GM12878 (cell line): ENCODE results near the gene GTF2A1. TPM values are rescaled to one million over a fixed set of nuclear protein-coding genes. Genes with fewer than 3 reads are reported as not detected.

Experiments used
- CBX3 ChIP-seq: fragments of 200-600 bp; sonication (generic); IDR thresholded peaks from 2 replicates; pipeline ENCODE4 v1.6.1; 2016; ENCODE audit warnings: low read depth, borderline replicate concordance
- ETV6 ChIP-seq, 2 experiments: fragments of 450-650 bp in 1 of 2; IDR thresholded peaks in 1 of 2; conservative IDR thresholded peaks in 1 of 2; 2 replicates each; pipeline ENCODE4 v1.6.1; 2014; ENCODE audit warnings: antibody characterized with exemption in 1 of 2, borderline replicate concordance in 1 of 2, low read depth in 1 of 2, mild to moderate bottlenecking in 1 of 2, moderate library complexity in 1 of 2
- NR2C1 ChIP-seq: fragments of 450-650 bp; IDR thresholded peaks from 2 replicates; pipeline ENCODE4 v1.6.1; 2017; ENCODE audit warnings: antibody characterized with exemption, mild to moderate bottlenecking, moderate library complexity
- NR2F1 ChIP-seq: fragments of 450-650 bp; conservative IDR thresholded peaks from 2 replicates; pipeline ENCODE4 v1.6.1; 2017; ENCODE audit warnings: mild to moderate bottlenecking
- POLR2A ChIP-seq: IDR thresholded peaks from 2 replicates; pipeline ENCODE4 v1.6.1; 2011; ENCODE audit warnings: low read depth, mild to moderate bottlenecking, low read length
- POU2F2 ChIP-seq: IDR thresholded peaks from 3 replicates; pipeline ENCODE4 v1.6.1; 2011; ENCODE audit warnings: low read depth, mild to moderate bottlenecking, low read length, borderline replicate concordance
- SMAD5 ChIP-seq: IDR thresholded peaks from 2 replicates; pipeline ENCODE4 v1.6.1; 2016; ENCODE audit warnings: antibody characterized with exemption, low read depth
- SMARCA5 ChIP-seq: fragments of 450-650 bp; IDR thresholded peaks from 2 replicates; pipeline ENCODE4 v1.6.1; 2017; ENCODE audit warnings: mild to moderate bottlenecking
- STAT1 ChIP-seq: fragments of 450-650 bp; conservative IDR thresholded peaks from 2 replicates; pipeline ENCODE4 v1.6.1; 2014; ENCODE audit warnings: antibody characterized with exemption, mild to moderate bottlenecking
- TAF1 ChIP-seq: IDR thresholded peaks from 2 replicates; pipeline ENCODE4 v1.6.1; 2011; ENCODE audit warnings: mild to moderate bottlenecking, low read depth, low read length, borderline replicate concordance
- polyA plus RNA-seq, 11 experiments: library from polyadenylated mRNA; depleted of rRNA in 4 of 11; unstranded in 6 of 11; stranded (reverse) in 5 of 11; fragments of >200 nt; fragmentation: Nextera tagmentation in 4 of 11; fragmentation: Illumina TruSeq in 1 of 11; extraction: Ambion mirVana in 4 of 11; extraction: Trizol in 1 of 11; gene quantifications; 1 replicate in 1 of 11; 2 replicates in 10 of 11; pipeline versions ENCODE4 v1.2.1 to v1.2.3, GENCODE V29; 2011 to 2016; ENCODE audit warnings: inconsistent platforms in 2 of 11, missing spikeins in 2 of 11, low read depth in 1 of 11
- total RNA-seq, 4 experiments: library from RNA; depleted of rRNA in 3 of 4; stranded (reverse); fragments of >200 nt in 3 of 4; fragmentation: Illumina TruSeq in 1 of 4; extraction: Trizol in 1 of 4; gene quantifications; 2 replicates each; pipeline versions ENCODE4 v1.2.1 to v1.2.3, GENCODE V29; 2013 to 2021
- TF ChIP-seq, protein P1 (sequence below): fragments of 450-650 bp; IDR thresholded peaks from 2 replicates; pipeline ENCODE4 v1.6.1; 2017; ENCODE audit warnings: mild to moderate bottlenecking, moderate library complexity
- TF ChIP-seq, protein P2 (sequence below): fragments of 450-650 bp; IDR thresholded peaks from 2 replicates; pipeline ENCODE4 v1.6.1; 2016; ENCODE audit warnings: mild to moderate bottlenecking, moderate library complexity, borderline replicate concordance
- TF ChIP-seq, protein P3 (sequence below): fragments of 450-650 bp; IDR thresholded peaks from 2 replicates; pipeline ENCODE4 v1.6.1; 2017; ENCODE audit warnings: antibody characterized with exemption, mild to moderate bottlenecking, moderate library complexity
- TF ChIP-seq, protein P4 (sequence below): IDR thresholded peaks from 2 replicates; pipeline ENCODE4 v1.6.1; 2011; ENCODE audit warnings: borderline replicate concordance, low read depth, mild to moderate bottlenecking, moderate library complexity, mixed read lengths, low read length; ENCODE audit not compliant: insufficient read depth; ENCODE audit errors: extremely low read length
- TF ChIP-seq, protein P5 (sequence below), 3 experiments: IDR thresholded peaks in 2 of 3; conservative IDR thresholded peaks in 1 of 3; 2 replicates each; pipeline ENCODE4 v1.5.1; 2011; ENCODE audit warnings: low read depth in 3 of 3, low read length in 3 of 3, mild to moderate bottlenecking in 3 of 3, control low read depth in 2 of 3, moderate library complexity in 2 of 3, inconsistent platforms in 1 of 3, mixed read lengths in 1 of 3; ENCODE audit not compliant: control insufficient read depth in 2 of 3, insufficient read depth in 1 of 3; ENCODE audit errors: extremely low read depth in 1 of 3

Gene GTF2A1
- total and polyA plus RNA-seq, 10 of the 15 experiments (the other 5 are each of a cell fraction or from before 2014, with no cell fraction given): 2.5 to 28.7 (median 14.9) TPM

DNA sequence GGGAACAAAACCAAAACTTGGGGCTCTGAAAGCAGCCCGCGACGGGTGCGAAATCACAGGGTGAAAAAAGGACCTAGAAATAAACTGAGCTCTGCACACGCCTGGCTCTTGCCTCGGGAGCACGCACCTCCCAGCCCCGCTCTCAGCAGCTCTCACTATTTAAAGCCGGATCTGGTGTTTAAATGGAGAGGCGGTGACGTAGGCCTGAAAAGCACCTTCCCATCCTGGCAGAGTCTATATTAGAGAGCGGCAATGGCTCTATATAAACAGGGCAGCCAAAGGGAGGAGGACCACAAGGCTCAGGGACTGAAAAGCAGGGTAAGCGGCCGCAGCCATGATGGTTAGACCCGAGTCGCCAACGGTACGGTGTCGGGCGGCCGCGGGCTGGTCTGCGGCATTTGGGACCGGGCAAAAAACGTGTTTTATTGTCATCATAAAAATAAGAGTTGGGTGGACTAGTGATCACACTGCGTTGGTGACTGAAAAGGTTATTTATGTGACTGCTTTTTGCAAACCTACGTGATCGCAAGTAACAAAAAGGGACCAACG lies 1.5 kb downstream of the GTF2A1 start (continued):
- TF ChIP-seq, protein P1, sequence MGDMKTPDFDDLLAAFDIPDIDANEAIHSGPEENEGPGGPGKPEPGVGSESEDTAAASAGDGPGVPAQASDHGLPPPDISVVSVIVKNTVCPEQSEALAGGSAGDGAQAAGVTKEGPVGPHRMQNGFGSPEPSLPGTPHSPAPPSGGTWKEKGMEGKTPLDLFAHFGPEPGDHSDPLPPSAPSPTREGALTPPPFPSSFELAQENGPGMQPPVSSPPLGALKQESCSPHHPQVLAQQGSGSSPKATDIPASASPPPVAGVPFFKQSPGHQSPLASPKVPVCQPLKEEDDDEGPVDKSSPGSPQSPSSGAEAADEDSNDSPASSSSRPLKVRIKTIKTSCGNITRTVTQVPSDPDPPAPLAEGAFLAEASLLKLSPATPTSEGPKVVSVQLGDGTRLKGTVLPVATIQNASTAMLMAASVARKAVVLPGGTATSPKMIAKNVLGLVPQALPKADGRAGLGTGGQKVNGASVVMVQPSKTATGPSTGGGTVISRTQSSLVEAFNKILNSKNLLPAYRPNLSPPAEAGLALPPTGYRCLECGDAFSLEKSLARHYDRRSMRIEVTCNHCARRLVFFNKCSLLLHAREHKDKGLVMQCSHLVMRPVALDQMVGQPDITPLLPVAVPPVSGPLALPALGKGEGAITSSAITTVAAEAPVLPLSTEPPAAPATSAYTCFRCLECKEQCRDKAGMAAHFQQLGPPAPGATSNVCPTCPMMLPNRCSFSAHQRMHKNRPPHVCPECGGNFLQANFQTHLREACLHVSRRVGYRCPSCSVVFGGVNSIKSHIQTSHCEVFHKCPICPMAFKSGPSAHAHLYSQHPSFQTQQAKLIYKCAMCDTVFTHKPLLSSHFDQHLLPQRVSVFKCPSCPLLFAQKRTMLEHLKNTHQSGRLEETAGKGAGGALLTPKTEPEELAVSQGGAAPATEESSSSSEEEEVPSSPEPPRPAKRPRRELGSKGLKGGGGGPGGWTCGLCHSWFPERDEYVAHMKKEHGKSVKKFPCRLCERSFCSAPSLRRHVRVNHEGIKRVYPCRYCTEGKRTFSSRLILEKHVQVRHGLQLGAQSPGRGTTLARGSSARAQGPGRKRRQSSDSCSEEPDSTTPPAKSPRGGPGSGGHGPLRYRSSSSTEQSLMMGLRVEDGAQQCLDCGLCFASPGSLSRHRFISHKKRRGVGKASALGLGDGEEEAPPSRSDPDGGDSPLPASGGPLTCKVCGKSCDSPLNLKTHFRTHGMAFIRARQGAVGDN: peak; percentile 81
- TF ChIP-seq, protein P2, sequence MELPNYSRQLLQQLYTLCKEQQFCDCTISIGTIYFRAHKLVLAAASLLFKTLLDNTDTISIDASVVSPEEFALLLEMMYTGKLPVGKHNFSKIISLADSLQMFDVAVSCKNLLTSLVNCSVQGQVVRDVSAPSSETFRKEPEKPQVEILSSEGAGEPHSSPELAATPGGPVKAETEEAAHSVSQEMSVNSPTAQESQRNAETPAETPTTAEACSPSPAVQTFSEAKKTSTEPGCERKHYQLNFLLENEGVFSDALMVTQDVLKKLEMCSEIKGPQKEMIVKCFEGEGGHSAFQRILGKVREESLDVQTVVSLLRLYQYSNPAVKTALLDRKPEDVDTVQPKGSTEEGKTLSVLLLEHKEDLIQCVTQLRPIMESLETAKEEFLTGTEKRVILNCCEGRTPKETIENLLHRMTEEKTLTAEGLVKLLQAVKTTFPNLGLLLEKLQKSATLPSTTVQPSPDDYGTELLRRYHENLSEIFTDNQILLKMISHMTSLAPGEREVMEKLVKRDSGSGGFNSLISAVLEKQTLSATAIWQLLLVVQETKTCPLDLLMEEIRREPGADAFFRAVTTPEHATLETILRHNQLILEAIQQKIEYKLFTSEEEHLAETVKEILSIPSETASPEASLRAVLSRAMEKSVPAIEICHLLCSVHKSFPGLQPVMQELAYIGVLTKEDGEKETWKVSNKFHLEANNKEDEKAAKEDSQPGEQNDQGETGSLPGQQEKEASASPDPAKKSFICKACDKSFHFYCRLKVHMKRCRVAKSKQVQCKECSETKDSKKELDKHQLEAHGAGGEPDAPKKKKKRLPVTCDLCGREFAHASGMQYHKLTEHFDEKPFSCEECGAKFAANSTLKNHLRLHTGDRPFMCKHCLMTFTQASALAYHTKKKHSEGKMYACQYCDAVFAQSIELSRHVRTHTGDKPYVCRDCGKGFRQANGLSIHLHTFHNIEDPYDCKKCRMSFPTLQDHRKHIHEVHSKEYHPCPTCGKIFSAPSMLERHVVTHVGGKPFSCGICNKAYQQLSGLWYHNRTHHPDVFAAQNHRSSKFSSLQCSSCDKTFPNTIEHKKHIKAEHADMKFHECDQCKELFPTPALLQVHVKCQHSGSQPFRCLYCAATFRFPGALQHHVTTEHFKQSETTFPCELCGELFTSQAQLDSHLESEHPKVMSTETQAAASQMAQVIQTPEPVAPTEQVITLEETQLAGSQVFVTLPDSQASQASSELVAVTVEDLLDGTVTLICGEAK: no peak
- TF ChIP-seq SMARCA5 (no peak), STAT1 (no peak; the same call in 1 of the 2 replicates), NR2C1 (no peak), POLR2A (peak; percentile 96), TAF1 (peak; percentile 85), NR2F1 (0 out of 2 replicates have a peak, but pooled peaks have one; percentile 8), ETV6 (conservative IDR thresholded peaks at IDR 0.05 in 1 of 2, IDR thresholded peaks at IDR 0.05 in 1 of 2; ENCODE audit: borderline replicate concordance in 1 of 2, low read depth in 1 of 2) (no peak; a peak in 1 of 4 replicates), POU2F2 (peak; percentile 91), SMAD5 (peak; percentile 96), CBX3 (no peak)
- TF ChIP-seq, protein P3, sequence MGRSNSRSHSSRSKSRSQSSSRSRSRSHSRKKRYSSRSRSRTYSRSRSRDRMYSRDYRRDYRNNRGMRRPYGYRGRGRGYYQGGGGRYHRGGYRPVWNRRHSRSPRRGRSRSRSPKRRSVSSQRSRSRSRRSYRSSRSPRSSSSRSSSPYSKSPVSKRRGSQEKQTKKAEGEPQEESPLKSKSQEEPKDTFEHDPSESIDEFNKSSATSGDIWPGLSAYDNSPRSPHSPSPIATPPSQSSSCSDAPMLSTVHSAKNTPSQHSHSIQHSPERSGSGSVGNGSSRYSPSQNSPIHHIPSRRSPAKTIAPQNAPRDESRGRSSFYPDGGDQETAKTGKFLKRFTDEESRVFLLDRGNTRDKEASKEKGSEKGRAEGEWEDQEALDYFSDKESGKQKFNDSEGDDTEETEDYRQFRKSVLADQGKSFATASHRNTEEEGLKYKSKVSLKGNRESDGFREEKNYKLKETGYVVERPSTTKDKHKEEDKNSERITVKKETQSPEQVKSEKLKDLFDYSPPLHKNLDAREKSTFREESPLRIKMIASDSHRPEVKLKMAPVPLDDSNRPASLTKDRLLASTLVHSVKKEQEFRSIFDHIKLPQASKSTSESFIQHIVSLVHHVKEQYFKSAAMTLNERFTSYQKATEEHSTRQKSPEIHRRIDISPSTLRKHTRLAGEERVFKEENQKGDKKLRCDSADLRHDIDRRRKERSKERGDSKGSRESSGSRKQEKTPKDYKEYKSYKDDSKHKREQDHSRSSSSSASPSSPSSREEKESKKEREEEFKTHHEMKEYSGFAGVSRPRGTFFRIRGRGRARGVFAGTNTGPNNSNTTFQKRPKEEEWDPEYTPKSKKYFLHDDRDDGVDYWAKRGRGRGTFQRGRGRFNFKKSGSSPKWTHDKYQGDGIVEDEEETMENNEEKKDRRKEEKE: 0 out of 2 replicates have a peak, but pooled peaks have one; percentile 3
- TF ChIP-seq, protein P4, sequence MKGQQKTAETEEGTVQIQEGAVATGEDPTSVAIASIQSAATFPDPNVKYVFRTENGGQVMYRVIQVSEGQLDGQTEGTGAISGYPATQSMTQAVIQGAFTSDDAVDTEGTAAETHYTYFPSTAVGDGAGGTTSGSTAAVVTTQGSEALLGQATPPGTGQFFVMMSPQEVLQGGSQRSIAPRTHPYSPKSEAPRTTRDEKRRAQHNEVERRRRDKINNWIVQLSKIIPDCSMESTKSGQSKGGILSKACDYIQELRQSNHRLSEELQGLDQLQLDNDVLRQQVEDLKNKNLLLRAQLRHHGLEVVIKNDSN: no peak
- TF ChIP-seq, protein P5, sequence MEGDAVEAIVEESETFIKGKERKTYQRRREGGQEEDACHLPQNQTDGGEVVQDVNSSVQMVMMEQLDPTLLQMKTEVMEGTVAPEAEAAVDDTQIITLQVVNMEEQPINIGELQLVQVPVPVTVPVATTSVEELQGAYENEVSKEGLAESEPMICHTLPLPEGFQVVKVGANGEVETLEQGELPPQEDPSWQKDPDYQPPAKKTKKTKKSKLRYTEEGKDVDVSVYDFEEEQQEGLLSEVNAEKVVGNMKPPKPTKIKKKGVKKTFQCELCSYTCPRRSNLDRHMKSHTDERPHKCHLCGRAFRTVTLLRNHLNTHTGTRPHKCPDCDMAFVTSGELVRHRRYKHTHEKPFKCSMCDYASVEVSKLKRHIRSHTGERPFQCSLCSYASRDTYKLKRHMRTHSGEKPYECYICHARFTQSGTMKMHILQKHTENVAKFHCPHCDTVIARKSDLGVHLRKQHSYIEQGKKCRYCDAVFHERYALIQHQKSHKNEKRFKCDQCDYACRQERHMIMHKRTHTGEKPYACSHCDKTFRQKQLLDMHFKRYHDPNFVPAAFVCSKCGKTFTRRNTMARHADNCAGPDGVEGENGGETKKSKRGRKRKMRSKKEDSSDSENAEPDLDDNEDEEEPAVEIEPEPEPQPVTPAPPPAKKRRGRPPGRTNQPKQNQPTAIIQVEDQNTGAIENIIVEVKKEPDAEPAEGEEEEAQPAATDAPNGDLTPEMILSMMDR (IDR thresholded peaks at IDR 0.05 in 2 of 3, conservative IDR thresholded peaks at IDR 0.05 in 1 of 3; ENCODE audit: control insufficient read depth in 2 of 3, extremely low read depth in 1 of 3, insufficient read depth in 1 of 3, low read depth in 3 of 3, low read length in 3 of 3): no peak
